Measurements from ENCODE around the gene ZNF135. TPM values are rescaled to one million over a fixed set of nuclear protein-coding genes. Genes with fewer than 3 reads are reported as not detected.

Gene ZNF135
- total and polyA plus RNA-seq, 5 donors from 2014 or later, result 0.15 to 2.7 (median 0.82) TPM

DNA sequence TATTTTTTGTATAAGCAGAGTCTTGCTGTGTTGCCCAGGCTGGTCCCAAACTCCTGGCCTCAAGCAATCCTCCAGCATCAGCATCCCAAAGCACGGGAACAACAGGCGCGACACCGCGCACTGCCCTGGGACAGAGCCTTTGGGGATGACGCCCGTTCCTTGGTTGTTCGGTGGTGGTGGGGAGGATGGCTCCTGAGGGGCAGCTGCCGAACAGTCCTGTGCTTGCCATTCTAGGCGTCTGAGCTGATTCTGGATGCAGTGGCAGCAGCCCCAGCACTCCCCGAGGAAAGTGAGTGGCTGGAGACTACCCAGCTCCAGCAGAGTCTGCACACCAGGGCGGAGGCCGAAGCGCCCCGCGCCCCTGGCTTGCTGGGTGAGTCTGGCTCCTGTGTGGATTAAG, 6.8 kb upstream of the ZNF135 start:
- Mint-ChIP-seq H3K4me1 (peaks cover 0 to 5% (median 1%) of the 10 kb centered on the region in 4 donors), H3K27me3 (no peaks in the 10 kb centered on the region), H3K36me3 (no peaks in the 10 kb centered on the region), H3K9me3 (peaks cover 0 to 64% (median 15%) of the 10 kb centered on the region in 7 donors), H3K27ac (no peak overlapping the region), H3K4me3 (no peak overlapping the region)
- ATAC-seq (ENCODE audit: low read depth in 2 of 2) (no peak), DNase-seq (no peak)
- Histone ChIP-seq H3K4me1 (ENCODE audit: control insufficient read depth, insufficient read depth, low read length, poor library complexity, severe bottlenecking) (no peaks in the 10 kb centered on the region), H3K27ac (ENCODE audit: insufficient read depth, low read length, poor library complexity, severe bottlenecking) (no peak overlapping the region), H3K9me3 (ENCODE audit: control insufficient read depth in 2 of 2, low read length in 2 of 2) (peaks cover 7 to 68% of the 10 kb centered on the region in 2 experiments), H3K36me3 (ENCODE audit: control insufficient read depth, insufficient read depth, low read length) (no peaks in the 10 kb centered on the region), H3K27me3 (ENCODE audit: control insufficient read depth, insufficient read depth, low read length) (no peaks in the 10 kb centered on the region), H3K4me3 (ENCODE audit: low read depth, low read length) (no peak overlapping the region)

GRCh38 chr19:58053480-58054156, 5.5 kb upstream of the ZNF135 start:
- peaks cover 2% of the 10 kb centered on the region for H3K36me3 Mint-ChIP-seq
- Histone ChIP-seq H3K27me3 (ENCODE audit: control insufficient read depth, insufficient read depth, low read length) (no peaks in the 10 kb centered on the region), H3K4me3 (ENCODE audit: low read depth, low read length) (no peak overlapping the region), H3K27ac (ENCODE audit: insufficient read depth, low read length, poor library complexity, severe bottlenecking) (no peak overlapping the region), H3K36me3 (ENCODE audit: control insufficient read depth, insufficient read depth, low read length) (no peaks in the 10 kb centered on the region), H3K4me1 (ENCODE audit: control insufficient read depth, insufficient read depth, low read length, poor library complexity, severe bottlenecking) (no peaks in the 10 kb centered on the region), H3K9me3 (ENCODE audit: control insufficient read depth in 2 of 2, low read length in 2 of 2) (peaks cover 7 to 64% of the 10 kb centered on the region in 2 experiments)
- peaks cover 0 to 61% (median 15%) of the 10 kb centered on the region in 7 donors for H3K9me3 Mint-ChIP-seq
- H3K4me1 Mint-ChIP-seq, result peaks cover 0 to 9% (median 2%) of the 10 kb centered on the region in 4 donors
- H3K4me3 Mint-ChIP-seq, result no peak overlapping the region
- no peak overlapping the region for H3K27ac Mint-ChIP-seq
- H3K27me3 Mint-ChIP-seq, result no peaks in the 10 kb centered on the region
- DNase-seq, result no peak
- no peak for ATAC-seq (ENCODE audit: low read depth in 2 of 2)

GRCh38 chr19:58054901-58055874, 3.9 kb upstream of the ZNF135 start:
- DNase-seq (no peak), ATAC-seq (ENCODE audit: low read depth in 2 of 2) (no peak)
- peaks cover 5 to 60% of the 10 kb centered on the region in 2 experiments for H3K9me3 ChIP-seq (ENCODE audit: control insufficient read depth in 2 of 2, low read length in 2 of 2)
- no peaks in the 10 kb centered on the region for H3K27me3 ChIP-seq (ENCODE audit: control insufficient read depth, insufficient read depth, low read length)
- no peak overlapping the region for H3K27ac ChIP-seq (ENCODE audit: insufficient read depth, low read length, poor library complexity, severe bottlenecking)
- H3K27ac Mint-ChIP-seq, result no peak overlapping the region
- peak overlapping the region in 3 of 4 donors; percentile 23 to 43 (median 35) for H3K4me3 Mint-ChIP-seq
- peaks cover 6% of the 10 kb centered on the region for H3K36me3 Mint-ChIP-seq
- H3K36me3 ChIP-seq (ENCODE audit: control insufficient read depth, insufficient read depth, low read length), result no peaks in the 10 kb centered on the region
- peaks cover 0 to 18% (median 2%) of the 10 kb centered on the region in 4 donors for H3K4me1 Mint-ChIP-seq
- H3K4me3 ChIP-seq (ENCODE audit: low read depth, low read length), result no peak overlapping the region
- H3K27me3 Mint-ChIP-seq, result peaks cover 3% of the 10 kb centered on the region
- peaks cover 4% of the 10 kb centered on the region for H3K4me1 ChIP-seq (ENCODE audit: control insufficient read depth, insufficient read depth, low read length, poor library complexity, severe bottlenecking)
- H3K9me3 Mint-ChIP-seq, result peaks cover 0 to 58% (median 8%) of the 10 kb centered on the region in 7 donors

GRCh38 chr19:58056261-58056660, 2.8 kb upstream of the ZNF135 start:
- Histone ChIP-seq H3K4me1 (ENCODE audit: control insufficient read depth, insufficient read depth, low read length, poor library complexity, severe bottlenecking) (peaks cover 4% of the 10 kb centered on the region), H3K4me3 (ENCODE audit: low read depth, low read length) (no peak overlapping the region), H3K27me3 (ENCODE audit: control insufficient read depth, insufficient read depth, low read length) (no peaks in the 10 kb centered on the region), H3K27ac (ENCODE audit: insufficient read depth, low read length, poor library complexity, severe bottlenecking) (no peak overlapping the region), H3K9me3 (ENCODE audit: control insufficient read depth in 2 of 2, low read length in 2 of 2) (peaks cover 3 to 65% of the 10 kb centered on the region in 2 experiments), H3K36me3 (ENCODE audit: control insufficient read depth, insufficient read depth, low read length) (no peaks in the 10 kb centered on the region)
- ATAC-seq (ENCODE audit: low read depth in 2 of 2), result no peak
- no peak for DNase-seq
- Mint-ChIP-seq H3K27me3 (peaks cover 4% of the 10 kb centered on the region), H3K9me3 (peaks cover 0 to 54% (median 8%) of the 10 kb centered on the region in 7 donors), H3K36me3 (peaks cover 6% of the 10 kb centered on the region), H3K27ac (peak overlapping the region in 2 of 3 donors; percentile 18 to 79), H3K4me3 (no peak overlapping the region), H3K4me1 (peaks cover 0 to 19% (median 2%) of the 10 kb centered on the region in 4 donors)

- Histone ChIP-seq H3K9me3 (ENCODE audit: control insufficient read depth in 2 of 2, low read length in 2 of 2) (peaks cover 1 to 59% of the 10 kb centered on the region in 2 experiments), H3K36me3 (ENCODE audit: control insufficient read depth, insufficient read depth, low read length) (no peaks in the 10 kb centered on the region), H3K27me3 (ENCODE audit: control insufficient read depth, insufficient read depth, low read length) (no peaks in the 10 kb centered on the region), H3K27ac (ENCODE audit: insufficient read depth, low read length, poor library complexity, severe bottlenecking) (no peak overlapping the region), H3K4me1 (ENCODE audit: control insufficient read depth, insufficient read depth, low read length, poor library complexity, severe bottlenecking) (peaks cover 4% of the 10 kb centered on the region), H3K4me3 (ENCODE audit: low read depth, low read length) (no peak overlapping the region)
- Mint-ChIP-seq H3K27ac (no peak overlapping the region), H3K4me3 (no peak overlapping the region), H3K27me3 (peaks cover 4% of the 10 kb centered on the region), H3K36me3 (peaks cover 6% of the 10 kb centered on the region), H3K4me1 (peaks cover 0 to 19% (median 2%) of the 10 kb centered on the region in 4 donors), H3K9me3 (peaks cover 0 to 53% (median 12%) of the 10 kb centered on the region in 7 donors)
- no peak for ATAC-seq (ENCODE audit: low read depth in 2 of 2)
- no peak for DNase-seq
These were observed 2.2 kb upstream of the ZNF135 start for GRCh38 chr19:58056861-58057260.

DNA sequence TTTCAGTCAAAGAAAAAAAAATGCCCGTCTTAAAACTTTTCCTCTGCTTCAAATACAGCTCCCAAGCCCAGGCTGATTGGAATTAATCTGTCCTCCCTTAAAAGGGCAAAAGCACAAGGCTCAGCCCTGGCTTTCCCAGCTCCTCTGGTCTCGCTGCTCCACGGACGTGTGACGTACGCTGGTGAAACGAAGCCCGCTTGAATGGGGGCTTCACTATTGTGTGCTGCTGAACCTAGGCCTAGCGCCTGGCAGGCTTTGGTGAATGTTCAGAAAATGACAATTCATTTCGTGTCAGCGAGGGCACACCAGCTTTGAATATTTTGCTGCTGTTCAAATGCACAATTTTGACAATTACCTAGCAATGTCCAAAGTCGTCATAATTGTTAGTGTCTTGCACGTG, 615 bp upstream of the ZNF135 start:
- Mint-ChIP-seq H3K27me3 (peaks cover 4% of the 10 kb centered on the region), H3K4me1 (peaks cover 0 to 19% (median 2%) of the 10 kb centered on the region in 4 donors), H3K27ac (peak overlapping the region in 2 of 3 donors; percentile 86 to 90), H3K36me3 (peaks cover 10% of the 10 kb centered on the region), H3K4me3 (peak overlapping the region; percentile 71 to 91 (median 82)), H3K9me3 (peaks cover 0 to 51% (median 22%) of the 10 kb centered on the region in 7 donors)
- no peaks in the 10 kb centered on the region for H3K36me3 ChIP-seq (ENCODE audit: control insufficient read depth, insufficient read depth, low read length)
- H3K4me1 ChIP-seq (ENCODE audit: control insufficient read depth, insufficient read depth, low read length, poor library complexity, severe bottlenecking), result peaks cover 4% of the 10 kb centered on the region
- ATAC-seq (ENCODE audit: low read depth in 2 of 2) (no peak), DNase-seq (no peak)
- H3K9me3 ChIP-seq (ENCODE audit: control insufficient read depth in 2 of 2, low read length in 2 of 2), result peaks cover 7 to 56% of the 10 kb centered on the region in 2 experiments
- H3K4me3 ChIP-seq (ENCODE audit: low read depth, low read length), result no peak overlapping the region
- no peaks in the 10 kb centered on the region for H3K27me3 ChIP-seq (ENCODE audit: control insufficient read depth, insufficient read depth, low read length)
- no peak overlapping the region for H3K27ac ChIP-seq (ENCODE audit: insufficient read depth, low read length, poor library complexity, severe bottlenecking)

- DNase-seq, result peak in 1 of 3 donors; percentile 0
- Histone ChIP-seq H3K4me3 (ENCODE audit: low read depth, low read length) (no peak overlapping the region), H3K9me3 (ENCODE audit: control insufficient read depth in 2 of 2, low read length in 2 of 2) (peaks cover 10 to 63% of the 10 kb centered on the region in 2 experiments)
These were observed 593 bp downstream of the ZNF135 start for GRCh38 chr19:58059671-58060078.

More at GRCh38 chr19:58059671-58060078, 593 bp downstream of the ZNF135 start:
- no peaks in the 10 kb centered on the region for H3K27me3 ChIP-seq (ENCODE audit: control insufficient read depth, insufficient read depth, low read length)
- H3K27ac ChIP-seq (ENCODE audit: insufficient read depth, low read length, poor library complexity, severe bottlenecking), result no peak overlapping the region
- Mint-ChIP-seq H3K36me3 (peaks cover 13% of the 10 kb centered on the region), H3K4me3 (peak overlapping the region in 2 of 4 donors; percentile 84 to 91), H3K27ac (peak overlapping the region in 1 of 3 donors; percentile 56), H3K4me1 (peaks cover 0 to 19% (median 2%) of the 10 kb centered on the region in 4 donors), H3K9me3 (peaks cover 0 to 56% (median 22%) of the 10 kb centered on the region in 7 donors), H3K27me3 (peaks cover 4% of the 10 kb centered on the region)
- peaks cover 4% of the 10 kb centered on the region for H3K4me1 ChIP-seq (ENCODE audit: control insufficient read depth, insufficient read depth, low read length, poor library complexity, severe bottlenecking)
- peaks cover 2% of the 10 kb centered on the region for H3K36me3 ChIP-seq (ENCODE audit: control insufficient read depth, insufficient read depth, low read length)
- no peak for ATAC-seq (ENCODE audit: low read depth in 2 of 2)
